Activated T-helper 2 cell treated with anti-CD3 and anti-CD28 coated beads, Interferon-gamma antibody, Interleukin-2, Interleukin-4, amounts not matched to agents 10 μg/mL and 5 μg/mL and 100 μg/mL, durations not matched to agents 14 hours and 24 hours and 36 hours (primary cell): ENCODE data around the gene CCAR1. TPM values are rescaled to one million over a fixed set of nuclear protein-coding genes. Genes with fewer than 3 reads are reported as not detected.

ENCODE experiments used
- total RNA-seq: library from RNA; stranded (reverse); gene quantifications from 2 replicates; pipeline ENCODE4 v1.2.3, GENCODE V29; 2022

CCAR1 gene
- total RNA-seq, 1 donor from 2014 or later = 108 TPM

Other genes starting within 250 kb of the CCAR1 start
- 51.6 and 54.3 TPM in 2 replicates for gene DNA2, start 249.3 kb upstream of the CCAR1 start, total RNA-seq
- gene SLC25A16, start 193.7 kb upstream of the CCAR1 start, total RNA-seq = 14.3 and 19.0 TPM in 2 replicates
- 1.5 and 1.6 TPM in 2 replicates for gene TET1, start 160.9 kb upstream of the CCAR1 start, total RNA-seq
- gene STOX1, start 106.3 kb downstream of the CCAR1 start, total RNA-seq = 0.82 and 0.85 TPM in 2 replicates
- gene DDX50, start 180.1 kb downstream of the CCAR1 start, total RNA-seq = 57.0 and 63.4 TPM in 2 replicates
- gene DDX21, start 234.9 kb downstream of the CCAR1 start, total RNA-seq = 205 and 210 TPM in 2 replicates